A549 (cell line): ENCODE measurements around the gene DHX29.

Experiments
- NFE2L2 ChIP-seq: fragments of 150-350 bp; conservative IDR thresholded peaks from 2 replicates; pipeline ENCODE4 v1.6.1; 2014; ENCODE audit warnings: low read length
- POLR2A ChIP-seq: IDR thresholded peaks from 2 replicates; pipeline ENCODE4 v1.6.1; 2012; ENCODE audit warnings: mild to moderate bottlenecking, low read length
- TF ChIP-seq, protein P1 (sequence below): fragments of >200 bp; sonication (Bioruptor Twin); formaldehyde crosslinking; IDR thresholded peaks from 3 replicates; pipeline ENCODE4 v1.5.1; 2016
- TF ChIP-seq, protein P2 (sequence below): IDR thresholded peaks from 2 replicates; pipeline ENCODE4 v1.6.1; 2012; ENCODE audit warnings: low read depth, borderline replicate concordance
- TF ChIP-seq, protein P3 (sequence below): fragments of 200-600 bp; sonication (generic); IDR thresholded peaks from 2 replicates; pipeline ENCODE4 v1.6.1; 2016; ENCODE audit warnings: antibody characterized with exemption, mild to moderate bottlenecking, moderate library complexity

DNA sequence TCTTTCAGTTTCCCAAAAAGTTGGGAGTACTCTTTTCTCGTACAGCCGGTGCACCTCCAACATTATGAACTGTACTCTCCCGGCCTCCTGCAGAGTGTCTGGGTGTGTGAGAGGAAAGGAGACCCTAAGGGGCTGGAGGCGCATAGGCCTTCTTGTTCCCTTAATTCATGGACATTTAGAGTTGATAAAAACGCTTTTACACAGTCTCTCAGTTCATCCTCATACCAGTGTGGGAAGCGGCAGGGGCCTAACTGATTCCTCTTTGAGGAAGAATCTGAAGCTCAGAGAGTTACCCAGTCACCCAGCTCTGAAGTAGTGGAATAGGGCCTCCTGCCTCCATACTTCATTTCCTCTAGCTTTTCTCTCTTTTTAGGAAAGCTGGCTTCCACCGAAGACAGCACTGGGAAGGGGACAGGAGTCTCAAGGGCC, 83.7 kb downstream of the DHX29 start:
- TF ChIP-seq NFE2L2 = no peak
- TF ChIP-seq, protein P1, sequence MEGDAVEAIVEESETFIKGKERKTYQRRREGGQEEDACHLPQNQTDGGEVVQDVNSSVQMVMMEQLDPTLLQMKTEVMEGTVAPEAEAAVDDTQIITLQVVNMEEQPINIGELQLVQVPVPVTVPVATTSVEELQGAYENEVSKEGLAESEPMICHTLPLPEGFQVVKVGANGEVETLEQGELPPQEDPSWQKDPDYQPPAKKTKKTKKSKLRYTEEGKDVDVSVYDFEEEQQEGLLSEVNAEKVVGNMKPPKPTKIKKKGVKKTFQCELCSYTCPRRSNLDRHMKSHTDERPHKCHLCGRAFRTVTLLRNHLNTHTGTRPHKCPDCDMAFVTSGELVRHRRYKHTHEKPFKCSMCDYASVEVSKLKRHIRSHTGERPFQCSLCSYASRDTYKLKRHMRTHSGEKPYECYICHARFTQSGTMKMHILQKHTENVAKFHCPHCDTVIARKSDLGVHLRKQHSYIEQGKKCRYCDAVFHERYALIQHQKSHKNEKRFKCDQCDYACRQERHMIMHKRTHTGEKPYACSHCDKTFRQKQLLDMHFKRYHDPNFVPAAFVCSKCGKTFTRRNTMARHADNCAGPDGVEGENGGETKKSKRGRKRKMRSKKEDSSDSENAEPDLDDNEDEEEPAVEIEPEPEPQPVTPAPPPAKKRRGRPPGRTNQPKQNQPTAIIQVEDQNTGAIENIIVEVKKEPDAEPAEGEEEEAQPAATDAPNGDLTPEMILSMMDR = no peak
- TF ChIP-seq, protein P2, sequence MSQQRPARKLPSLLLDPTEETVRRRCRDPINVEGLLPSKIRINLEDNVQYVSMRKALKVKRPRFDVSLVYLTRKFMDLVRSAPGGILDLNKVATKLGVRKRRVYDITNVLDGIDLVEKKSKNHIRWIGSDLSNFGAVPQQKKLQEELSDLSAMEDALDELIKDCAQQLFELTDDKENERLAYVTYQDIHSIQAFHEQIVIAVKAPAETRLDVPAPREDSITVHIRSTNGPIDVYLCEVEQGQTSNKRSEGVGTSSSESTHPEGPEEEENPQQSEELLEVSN = no peak
- TF ChIP-seq POLR2A = no peak
- TF ChIP-seq, protein P3, sequence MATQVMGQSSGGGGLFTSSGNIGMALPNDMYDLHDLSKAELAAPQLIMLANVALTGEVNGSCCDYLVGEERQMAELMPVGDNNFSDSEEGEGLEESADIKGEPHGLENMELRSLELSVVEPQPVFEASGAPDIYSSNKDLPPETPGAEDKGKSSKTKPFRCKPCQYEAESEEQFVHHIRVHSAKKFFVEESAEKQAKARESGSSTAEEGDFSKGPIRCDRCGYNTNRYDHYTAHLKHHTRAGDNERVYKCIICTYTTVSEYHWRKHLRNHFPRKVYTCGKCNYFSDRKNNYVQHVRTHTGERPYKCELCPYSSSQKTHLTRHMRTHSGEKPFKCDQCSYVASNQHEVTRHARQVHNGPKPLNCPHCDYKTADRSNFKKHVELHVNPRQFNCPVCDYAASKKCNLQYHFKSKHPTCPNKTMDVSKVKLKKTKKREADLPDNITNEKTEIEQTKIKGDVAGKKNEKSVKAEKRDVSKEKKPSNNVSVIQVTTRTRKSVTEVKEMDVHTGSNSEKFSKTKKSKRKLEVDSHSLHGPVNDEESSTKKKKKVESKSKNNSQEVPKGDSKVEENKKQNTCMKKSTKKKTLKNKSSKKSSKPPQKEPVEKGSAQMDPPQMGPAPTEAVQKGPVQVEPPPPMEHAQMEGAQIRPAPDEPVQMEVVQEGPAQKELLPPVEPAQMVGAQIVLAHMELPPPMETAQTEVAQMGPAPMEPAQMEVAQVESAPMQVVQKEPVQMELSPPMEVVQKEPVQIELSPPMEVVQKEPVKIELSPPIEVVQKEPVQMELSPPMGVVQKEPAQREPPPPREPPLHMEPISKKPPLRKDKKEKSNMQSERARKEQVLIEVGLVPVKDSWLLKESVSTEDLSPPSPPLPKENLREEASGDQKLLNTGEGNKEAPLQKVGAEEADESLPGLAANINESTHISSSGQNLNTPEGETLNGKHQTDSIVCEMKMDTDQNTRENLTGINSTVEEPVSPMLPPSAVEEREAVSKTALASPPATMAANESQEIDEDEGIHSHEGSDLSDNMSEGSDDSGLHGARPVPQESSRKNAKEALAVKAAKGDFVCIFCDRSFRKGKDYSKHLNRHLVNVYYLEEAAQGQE = no peak
